Liver (tissue), 9 donors: ENCODE measurements around the gene OR6P1. TPM values are rescaled to one million over a fixed set of nuclear protein-coding genes. Genes with fewer than 3 reads are reported as not detected.

Experiments
- DNase-seq: peaks from one replicate; pipeline ENCODE4 v3.0.0-alpha.2; 2017; ENCODE audit warnings: low spot score
- H3K27ac ChIP-seq, 2 donors: one replicate each; pipeline ENCODE4 v1.7.0; 2013; ENCODE audit warnings: inconsistent platforms in 2 of 2, low read length in 2 of 2, control low read depth in 1 of 2, low read depth in 1 of 2, mild to moderate bottlenecking in 1 of 2
- H3K27me3 ChIP-seq, 4 donors: one replicate each; pipeline versions ENCODE4 v1.6.1 to v1.7.0; 2013; ENCODE audit warnings: low read length in 3 of 4, inconsistent platforms in 1 of 4, mild to moderate bottlenecking in 1 of 4, moderate library complexity in 1 of 4; ENCODE audit not compliant: control insufficient read depth in 4 of 4, insufficient read depth in 4 of 4
- H3K36me3 ChIP-seq, 4 donors: one replicate each; pipeline versions ENCODE4 v1.6.1 to v1.7.0; 2013; ENCODE audit warnings: low read length in 3 of 4, mild to moderate bottlenecking in 3 of 4, low read depth in 1 of 4, moderate library complexity in 1 of 4; ENCODE audit not compliant: control insufficient read depth in 4 of 4, insufficient read depth in 3 of 4
- H3K4me1 ChIP-seq, 4 donors: one replicate each; pipeline versions ENCODE4 v1.6.1 to v1.7.0; 2013; ENCODE audit warnings: low read length in 3 of 4, mild to moderate bottlenecking in 3 of 4, moderate library complexity in 1 of 4; ENCODE audit not compliant: control insufficient read depth in 4 of 4, insufficient read depth in 4 of 4
- H3K4me3 ChIP-seq, 3 donors: one replicate each; pipeline versions ENCODE4 v1.6.1 to v1.7.0; 2013; ENCODE audit warnings: low read length in 3 of 3, control low read depth in 1 of 3, low read depth in 1 of 3, mild to moderate bottlenecking in 1 of 3
- H3K9ac ChIP-seq, 2 donors: one replicate each; pipeline ENCODE4 v1.7.0; 2013; ENCODE audit warnings: low read length in 2 of 2, mild to moderate bottlenecking in 2 of 2, moderate library complexity in 2 of 2, control low read depth in 1 of 2, low read depth in 1 of 2
- H3K9me3 ChIP-seq, 4 donors: one replicate each; pipeline versions ENCODE4 v1.6.1 to v1.7.0; 2013; ENCODE audit warnings: low read length in 3 of 4; ENCODE audit not compliant: control insufficient read depth in 4 of 4
- EGR1 ChIP-seq, 2 donors: IDR thresholded peaks; 2 replicates each; pipeline ENCODE4 v1.6.1; 2016 to 2018; ENCODE audit warnings: antibody characterized with exemption in 2 of 2, low read depth in 2 of 2
- FOXA1 ChIP-seq: IDR thresholded peaks from 2 replicates; pipeline ENCODE4 v1.6.1; 2016; ENCODE audit warnings: antibody characterized with exemption
- FOXA2 ChIP-seq: IDR thresholded peaks from 2 replicates; pipeline ENCODE4 v1.6.1; 2016; ENCODE audit warnings: antibody characterized with exemption
- GABPA ChIP-seq, 2 donors: IDR thresholded peaks in 1 of 2; conservative IDR thresholded peaks in 1 of 2; 2 replicates each; pipeline ENCODE4 v1.6.1; 2016; ENCODE audit warnings: antibody characterized with exemption in 2 of 2, mild to moderate bottlenecking in 1 of 2, moderate library complexity in 1 of 2
- HNF4A ChIP-seq, 2 donors: conservative IDR thresholded peaks; 2 replicates each; pipeline ENCODE4 v1.6.1; 2016; ENCODE audit warnings: antibody characterized with exemption in 2 of 2, mild to moderate bottlenecking in 2 of 2
- HNF4G ChIP-seq: IDR thresholded peaks from 2 replicates; pipeline ENCODE4 v1.6.1; 2016; ENCODE audit warnings: antibody characterized with exemption
- JUND ChIP-seq, 2 donors: IDR thresholded peaks; 2 replicates each; pipeline ENCODE4 v1.6.1; 2016; ENCODE audit warnings: antibody characterized with exemption in 2 of 2
- MAX ChIP-seq: IDR thresholded peaks from 2 replicates; pipeline ENCODE4 v1.6.1; 2016; ENCODE audit warnings: antibody characterized with exemption
- NR2F2 ChIP-seq: IDR thresholded peaks from 2 replicates; pipeline ENCODE4 v1.6.1; 2016; ENCODE audit warnings: antibody characterized with exemption
- RAD21 ChIP-seq, 2 donors: IDR thresholded peaks; 2 replicates each; pipeline ENCODE4 v1.6.1; 2016; ENCODE audit warnings: antibody characterized with exemption in 2 of 2, mild to moderate bottlenecking in 2 of 2
- REST ChIP-seq: IDR thresholded peaks from 2 replicates; pipeline ENCODE4 v1.6.1; 2016; ENCODE audit warnings: antibody characterized with exemption, mild to moderate bottlenecking
- SP1 ChIP-seq: IDR thresholded peaks from 2 replicates; pipeline ENCODE4 v1.6.1; 2018; ENCODE audit warnings: antibody characterized with exemption, mild to moderate bottlenecking
- TAF1 ChIP-seq: conservative IDR thresholded peaks from 2 replicates; pipeline ENCODE4 v1.6.1; 2016; ENCODE audit warnings: antibody characterized with exemption, mild to moderate bottlenecking
- YY1 ChIP-seq: IDR thresholded peaks from 2 replicates; pipeline ENCODE4 v1.6.1; 2016; ENCODE audit warnings: antibody characterized with exemption, mild to moderate bottlenecking
- WGBS: extraction: QIAGEN DNeasy Blood & Tissue Kit; methylation state at CpG from one replicate; pipeline ENCODE4 v1.1.7; 2013; 5-methylcytosine and 5-hydroxymethylcytosine counted together
- polyA plus RNA-seq, 2 donors: library from polyadenylated mRNA; stranded (reverse) in 1 of 2; unstranded in 1 of 2; fragments of 200-250 nt in 1 of 2; fragments of >200 nt in 1 of 2; fragmentation: Nextera tagmentation in 1 of 2; extraction: Ambion mirVana in 1 of 2; gene quantifications; one replicate each; pipeline versions ENCODE4 v1.2.1 to v1.2.3, GENCODE V29; 2013 to 2015
- total RNA-seq, 2 donors: library from RNA; depleted of rRNA; stranded (reverse); fragments of >200 nt; gene quantifications; one replicate each; pipeline ENCODE4 v1.2.3, GENCODE V29; 2014
- TF ChIP-seq, protein P1 (sequence below): fragments of 150-350 bp; IDR thresholded peaks from 2 replicates; pipeline ENCODE4 v1.5.1; 2017; ENCODE audit warnings: improper control_type of control experiment, low read depth, low read length; ENCODE audit not compliant: missing input control
- TF ChIP-seq, protein P2 (sequence below): IDR thresholded peaks from 2 replicates; pipeline ENCODE4 v1.6.1; 2016; ENCODE audit warnings: antibody characterized with exemption
- TF ChIP-seq, protein P3 (sequence below): IDR thresholded peaks from 2 replicates; pipeline ENCODE4 v1.6.1; 2016; ENCODE audit warnings: antibody characterized with exemption
- donor health status: healthy.
- donor health status: healthy.
- donor health status: healthy.
- donor health status: healthy.
- donor health status: healthy.

Gene OR6P1
- total and polyA plus RNA-seq, 4 donors: not detected

- H3K9ac ChIP-seq: no peak overlapping the region
- whole genome bisulfite sequencing: 74% methylated on average over 3 of the region's 3 CpGs
- H3K9me3 ChIP-seq: no peaks in the 10 kb centered on the region
- TF ChIP-seq HNF4G (no peak), FOXA1 (no peak), EGR1 (IDR thresholded peaks at IDR 0.05; ENCODE audit: low read depth in 2 of 2) (no peak), REST (no peak), RAD21 (IDR thresholded peaks at IDR 0.05) (no peak), NR2F2 (no peak), MAX (no peak), SP1 (no peak), JUND (IDR thresholded peaks at IDR 0.05) (no peak), FOXA2 (no peak), GABPA (IDR thresholded peaks at IDR 0.05 in 1 of 2, conservative IDR thresholded peaks at IDR 0.05 in 1 of 2) (no peak), TAF1 (no peak), HNF4A (conservative IDR thresholded peaks at IDR 0.05) (no peak), YY1 (no peak)
- TF ChIP-seq, protein P1, sequence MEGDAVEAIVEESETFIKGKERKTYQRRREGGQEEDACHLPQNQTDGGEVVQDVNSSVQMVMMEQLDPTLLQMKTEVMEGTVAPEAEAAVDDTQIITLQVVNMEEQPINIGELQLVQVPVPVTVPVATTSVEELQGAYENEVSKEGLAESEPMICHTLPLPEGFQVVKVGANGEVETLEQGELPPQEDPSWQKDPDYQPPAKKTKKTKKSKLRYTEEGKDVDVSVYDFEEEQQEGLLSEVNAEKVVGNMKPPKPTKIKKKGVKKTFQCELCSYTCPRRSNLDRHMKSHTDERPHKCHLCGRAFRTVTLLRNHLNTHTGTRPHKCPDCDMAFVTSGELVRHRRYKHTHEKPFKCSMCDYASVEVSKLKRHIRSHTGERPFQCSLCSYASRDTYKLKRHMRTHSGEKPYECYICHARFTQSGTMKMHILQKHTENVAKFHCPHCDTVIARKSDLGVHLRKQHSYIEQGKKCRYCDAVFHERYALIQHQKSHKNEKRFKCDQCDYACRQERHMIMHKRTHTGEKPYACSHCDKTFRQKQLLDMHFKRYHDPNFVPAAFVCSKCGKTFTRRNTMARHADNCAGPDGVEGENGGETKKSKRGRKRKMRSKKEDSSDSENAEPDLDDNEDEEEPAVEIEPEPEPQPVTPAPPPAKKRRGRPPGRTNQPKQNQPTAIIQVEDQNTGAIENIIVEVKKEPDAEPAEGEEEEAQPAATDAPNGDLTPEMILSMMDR: no peak
- TF ChIP-seq, protein P2, sequence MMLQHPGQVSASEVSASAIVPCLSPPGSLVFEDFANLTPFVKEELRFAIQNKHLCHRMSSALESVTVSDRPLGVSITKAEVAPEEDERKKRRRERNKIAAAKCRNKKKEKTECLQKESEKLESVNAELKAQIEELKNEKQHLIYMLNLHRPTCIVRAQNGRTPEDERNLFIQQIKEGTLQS: no peak
- TF ChIP-seq, protein P3, sequence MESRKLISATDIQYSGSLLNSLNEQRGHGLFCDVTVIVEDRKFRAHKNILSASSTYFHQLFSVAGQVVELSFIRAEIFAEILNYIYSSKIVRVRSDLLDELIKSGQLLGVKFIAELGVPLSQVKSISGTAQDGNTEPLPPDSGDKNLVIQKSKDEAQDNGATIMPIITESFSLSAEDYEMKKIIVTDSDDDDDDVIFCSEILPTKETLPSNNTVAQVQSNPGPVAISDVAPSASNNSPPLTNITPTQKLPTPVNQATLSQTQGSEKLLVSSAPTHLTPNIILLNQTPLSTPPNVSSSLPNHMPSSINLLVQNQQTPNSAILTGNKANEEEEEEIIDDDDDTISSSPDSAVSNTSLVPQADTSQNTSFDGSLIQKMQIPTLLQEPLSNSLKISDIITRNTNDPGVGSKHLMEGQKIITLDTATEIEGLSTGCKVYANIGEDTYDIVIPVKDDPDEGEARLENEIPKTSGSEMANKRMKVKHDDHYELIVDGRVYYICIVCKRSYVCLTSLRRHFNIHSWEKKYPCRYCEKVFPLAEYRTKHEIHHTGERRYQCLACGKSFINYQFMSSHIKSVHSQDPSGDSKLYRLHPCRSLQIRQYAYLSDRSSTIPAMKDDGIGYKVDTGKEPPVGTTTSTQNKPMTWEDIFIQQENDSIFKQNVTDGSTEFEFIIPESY: no peak
- no peak overlapping the region for H3K4me3 ChIP-seq
- no peaks in the 10 kb centered on the region for H3K36me3 ChIP-seq
- no peaks in the 10 kb centered on the region for H3K27me3 ChIP-seq
- no peaks in the 10 kb centered on the region for H3K4me1 ChIP-seq
- no peak overlapping the region for H3K27ac ChIP-seq
- no peak for DNase-seq
Observed at GRCh38 chr1:158520955-158521665, 49.3 kb downstream of the OR6P1 start.
